ENCODE measurements around the gene BTNL3.

Gene BTNL3

DNA sequence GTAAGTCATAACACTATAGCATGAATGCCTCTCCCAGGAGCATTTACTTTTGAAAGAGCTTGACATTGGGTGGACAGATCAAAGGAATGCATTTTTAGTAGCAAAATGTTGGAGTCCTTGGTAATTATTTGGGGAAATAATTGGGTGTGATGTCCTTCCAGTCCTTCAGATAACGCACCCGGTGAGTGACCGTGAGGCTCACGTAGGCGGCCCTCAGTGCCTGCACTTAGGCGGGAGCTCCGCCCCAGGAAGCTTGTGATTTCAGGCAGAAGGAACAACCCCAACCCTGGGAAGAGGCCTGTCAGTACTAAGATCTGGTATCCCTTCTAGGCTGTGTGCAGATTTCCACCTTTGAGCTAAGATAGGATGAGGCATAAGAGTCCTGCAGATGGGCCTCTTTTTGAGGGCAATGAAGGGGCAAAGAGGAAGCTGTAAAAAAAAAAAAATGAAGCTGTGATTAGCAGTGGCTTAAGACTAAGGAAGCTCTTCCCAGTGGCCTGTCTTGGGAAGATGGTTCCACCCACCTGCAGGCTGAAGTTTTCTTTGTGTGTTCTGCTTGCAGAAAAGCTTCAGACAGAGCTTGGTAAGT, 66.3 kb downstream of the BTNL3 start:
- H3K4me3 ChIP-seq = no peak overlapping the region
- no peak overlapping the region for H3K27ac ChIP-seq
- no peak for DNase-seq (ENCODE audit: low spot score)
- TF ChIP-seq, protein P1, sequence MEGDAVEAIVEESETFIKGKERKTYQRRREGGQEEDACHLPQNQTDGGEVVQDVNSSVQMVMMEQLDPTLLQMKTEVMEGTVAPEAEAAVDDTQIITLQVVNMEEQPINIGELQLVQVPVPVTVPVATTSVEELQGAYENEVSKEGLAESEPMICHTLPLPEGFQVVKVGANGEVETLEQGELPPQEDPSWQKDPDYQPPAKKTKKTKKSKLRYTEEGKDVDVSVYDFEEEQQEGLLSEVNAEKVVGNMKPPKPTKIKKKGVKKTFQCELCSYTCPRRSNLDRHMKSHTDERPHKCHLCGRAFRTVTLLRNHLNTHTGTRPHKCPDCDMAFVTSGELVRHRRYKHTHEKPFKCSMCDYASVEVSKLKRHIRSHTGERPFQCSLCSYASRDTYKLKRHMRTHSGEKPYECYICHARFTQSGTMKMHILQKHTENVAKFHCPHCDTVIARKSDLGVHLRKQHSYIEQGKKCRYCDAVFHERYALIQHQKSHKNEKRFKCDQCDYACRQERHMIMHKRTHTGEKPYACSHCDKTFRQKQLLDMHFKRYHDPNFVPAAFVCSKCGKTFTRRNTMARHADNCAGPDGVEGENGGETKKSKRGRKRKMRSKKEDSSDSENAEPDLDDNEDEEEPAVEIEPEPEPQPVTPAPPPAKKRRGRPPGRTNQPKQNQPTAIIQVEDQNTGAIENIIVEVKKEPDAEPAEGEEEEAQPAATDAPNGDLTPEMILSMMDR (IDR thresholded peaks at IDR 0.05) = no peak
